OCI-LY3 (cell line): ENCODE results near the gene CUZD1.

Experiments used
- H2AFZ ChIP-seq: fragments of 200-600, 300-600 bp; shearing (Covaris generic); 2 replicates; pipeline ENCODE4 v1.6.0; 2014; ENCODE audit warnings: antibody characterized with exemption, low read depth, low read length
- H3K27ac ChIP-seq: fragments of 200-600, 300-600 bp; sonication (generic); 2 replicates; pipeline ENCODE4 v1.5.1; 2014; ENCODE audit warnings: mild to moderate bottlenecking, low read length, moderate library complexity, mixed read lengths
- H3K27me3 ChIP-seq: fragments of 200-600, 300-600 bp; sonication (generic); 2 replicates; pipeline ENCODE4 v1.6.1; 2014; ENCODE audit warnings: low read depth, low read length, mixed read lengths
- H3K36me3 ChIP-seq: fragments of 200-600, 300-600 bp; sonication (generic); replicated peaks from 2 replicates; pipeline ENCODE3; 2014; ENCODE audit warnings: low read depth, low read length, mixed read lengths
- H3K4me1 ChIP-seq: fragments of 300-600, 200-600 bp; sonication (generic); 2 replicates; pipeline ENCODE4 v1.6.1; 2014; ENCODE audit warnings: low read length, mixed read lengths
- H3K4me2 ChIP-seq: fragments of 200-600, 300-600 bp; sonication (generic); 2 replicates; pipeline ENCODE4 v1.6.1; 2014; ENCODE audit warnings: low read length, mixed read lengths
- H3K4me3 ChIP-seq: fragments of 300-600, 200-600 bp; sonication (generic); 2 replicates; pipeline ENCODE4 v1.5.1; 2014; ENCODE audit warnings: antibody characterized with exemption, mild to moderate bottlenecking, low read length, moderate library complexity
- H3K79me2 ChIP-seq: fragments of 300-600, 200-600 bp; shearing (Covaris generic); 2 replicates; pipeline ENCODE4 v1.6.1; 2014; ENCODE audit warnings: mild to moderate bottlenecking, low read length, mixed read lengths
- H3K9ac ChIP-seq: fragments of 300-600, 200-600 bp; shearing (Covaris generic); 2 replicates; pipeline ENCODE4 v1.6.0; 2014; ENCODE audit warnings: mild to moderate bottlenecking, low read length, moderate library complexity
- H3K9me3 ChIP-seq: fragments of 200-600, 300-600 bp; shearing (Covaris generic); 2 replicates; pipeline ENCODE4 v1.6.1; 2014; ENCODE audit warnings: low read length, mixed read lengths; ENCODE audit not compliant: insufficient read depth
- H4K20me1 ChIP-seq: fragments of 200-600, 300-600 bp; sonication (generic); 2 replicates; pipeline ENCODE4 v1.6.1; 2016; ENCODE audit warnings: low read length, mixed read lengths; ENCODE audit not compliant: insufficient read depth
- CTCF ChIP-seq: fragments of 200-600, 300-600 bp; sonication (generic); IDR thresholded peaks from 2 replicates; pipeline ENCODE4 v1.5.1; 2014; ENCODE audit warnings: antibody characterized with exemption, low read length, low read depth
- EZH2phosphoT487 ChIP-seq: fragments of 200-600 bp; shearing (Covaris generic); IDR thresholded peaks from 2 replicates; pipeline ENCODE4 v1.6.1; 2018; ENCODE audit warnings: antibody characterized with exemption, mixed run types, low read depth

The CUZD1 gene

GRCh38 chr10:122852261-122852660, 6.6 kb upstream of the CUZD1 start:
- Histone ChIP-seq H3K9me3 (no peaks in the 10 kb centered on the region), H2AFZ (no peak overlapping the region), H4K20me1 (no peaks in the 10 kb centered on the region), H3K36me3 (peaks cover 12% of the 10 kb centered on the region), H3K4me3 (no peak overlapping the region), H3K4me1 (no peaks in the 10 kb centered on the region), H3K9ac (no peak overlapping the region), H3K27ac (no peak overlapping the region), H3K27me3 (no peaks in the 10 kb centered on the region), H3K79me2 (peaks cover 10% of the 10 kb centered on the region), H3K4me2 (no peak overlapping the region)
- TF ChIP-seq EZH2phosphoT487 (no peak), CTCF (no peak)

- Histone ChIP-seq H2AFZ (no peak overlapping the region), H3K27ac (no peak overlapping the region), H3K4me2 (no peak overlapping the region), H3K79me2 (no peaks in the 10 kb centered on the region; the same call in 1 of the 2 replicates), H3K27me3 (no peaks in the 10 kb centered on the region), H3K4me1 (no peaks in the 10 kb centered on the region), H4K20me1 (no peaks in the 10 kb centered on the region), H3K4me3 (no peak overlapping the region), H3K36me3 (peaks cover 12% of the 10 kb centered on the region), H3K9ac (no peak overlapping the region), H3K9me3 (no peaks in the 10 kb centered on the region)
- TF ChIP-seq EZH2phosphoT487, result no peak
- no peak for TF ChIP-seq CTCF
These were observed 5.3 kb upstream of the CUZD1 start for GRCh38 chr10:122850705-122851640.

- H3K27me3 ChIP-seq, result no peaks in the 10 kb centered on the region
- no peak overlapping the region for H3K27ac ChIP-seq
- peaks cover 14% of the 10 kb centered on the region for H3K36me3 ChIP-seq
- no peaks in the 10 kb centered on the region for H3K9me3 ChIP-seq
- TF ChIP-seq EZH2phosphoT487, result no peak
- TF ChIP-seq CTCF, result no peak
- H4K20me1 ChIP-seq, result no peaks in the 10 kb centered on the region
- H2AFZ ChIP-seq, result no peak overlapping the region
- H3K9ac ChIP-seq, result no peak overlapping the region
- no peaks in the 10 kb centered on the region for H3K4me1 ChIP-seq
- H3K79me2 ChIP-seq, result no peaks in the 10 kb centered on the region; the same call in 1 of the 2 replicates
- H3K4me3 ChIP-seq, result no peak overlapping the region
- no peak overlapping the region for H3K4me2 ChIP-seq
These were observed 4.4 kb upstream of the CUZD1 start for GRCh38 chr10:122849900-122850605.

- Histone ChIP-seq H3K4me1 (no peaks in the 10 kb centered on the region), H3K36me3 (peaks cover 14% of the 10 kb centered on the region), H3K4me3 (no peak overlapping the region), H4K20me1 (no peaks in the 10 kb centered on the region), H2AFZ (no peak overlapping the region), H3K27me3 (no peaks in the 10 kb centered on the region), H3K4me2 (no peak overlapping the region), H3K9me3 (no peaks in the 10 kb centered on the region), H3K27ac (no peak overlapping the region), H3K9ac (no peak overlapping the region), H3K79me2 (no peaks in the 10 kb centered on the region; the same call in 1 of the 2 replicates)
- TF ChIP-seq EZH2phosphoT487 (no peak), CTCF (no peak)
These were observed 3.4 kb upstream of the CUZD1 start for GRCh38 chr10:122849090-122849489.
